Caco-2 (cell line): ENCODE data around the gene MFNG. TPM values are rescaled to one million over a fixed set of nuclear protein-coding genes. Genes with fewer than 3 reads are reported as not detected.

Experiments
- BruUV-seq: library from RNA; stranded (reverse); fragments of 400-500 nt; replicated peaks from 2 replicates; lab custom pipeline; 2021; lab: Mats Ljungman, UMichigan
- CTCF ChIA-PET: fragments of 300-600 bp; sonication (Branson Sonifier 250); formaldehyde crosslinking; loops from one replicate; lab custom pipeline; 2022; ENCODE audit warnings: antibody characterized with exemption; lab: Charles Lee
- POLR2A ChIA-PET: fragments of 300-600 bp; sonication (Branson Sonifier 250); formaldehyde crosslinking; loops from one replicate; lab custom pipeline; 2022; ENCODE audit warnings: antibody characterized with exemption; lab: Charles Lee
- DNase-seq, 2 experiments: peaks; one replicate each; pipeline versions ENCODE4 v3.0.0 to v3.0.0-alpha.2; 2020 to 2022
- H3K27me3 ChIP-seq: replicated peaks from 2 replicates; pipeline ENCODE4 v1.6.0; 2011; ENCODE audit warnings: low read length; ENCODE audit not compliant: control insufficient read depth, insufficient read depth
- H3K36me3 ChIP-seq: 2 replicates; pipeline ENCODE4 v1.5.1; 2011; ENCODE audit warnings: low read length; ENCODE audit not compliant: control insufficient read depth, insufficient read depth
- H3K4me1 ChIP-seq: fragments of 250-450 bp; sonication (Bioruptor Pico); 2 replicates; pipeline ENCODE4 v1.5.1; 2020; ENCODE audit warnings: mild to moderate bottlenecking
- H3K4me3 ChIP-seq: 2 replicates; pipeline ENCODE4 v1.5.1; 2011; ENCODE audit warnings: low read depth, mild to moderate bottlenecking, control low read depth, low read length
- H3K9me3 ChIP-seq: fragments of 250-450 bp; sonication (Bioruptor Pico); 2 replicates; pipeline ENCODE4 v1.5.1; 2020; ENCODE audit warnings: mild to moderate bottlenecking, moderate library complexity
- H3K27ac Mint-ChIP-seq: one replicate; pipeline ENCODE4 v1.8.0; 2022; ENCODE audit warnings: mixed read lengths; ENCODE audit not compliant: unreplicated experiment
- H3K27me3 Mint-ChIP-seq: one replicate; pipeline ENCODE4 v1.8.0; 2022; ENCODE audit warnings: mixed read lengths; ENCODE audit not compliant: insufficient read depth, unreplicated experiment
- H3K36me3 Mint-ChIP-seq: one replicate; pipeline ENCODE4 v1.8.0; 2022; ENCODE audit warnings: mild to moderate bottlenecking, mixed read lengths; ENCODE audit not compliant: insufficient read depth, unreplicated experiment
- H3K4me1 Mint-ChIP-seq: one replicate; pipeline ENCODE4 v1.8.0; 2022; ENCODE audit warnings: low read depth, mixed read lengths; ENCODE audit not compliant: unreplicated experiment
- H3K4me3 Mint-ChIP-seq: one replicate; pipeline ENCODE4 v1.8.0; 2022; ENCODE audit warnings: mild to moderate bottlenecking, moderate library complexity, mixed read lengths; ENCODE audit not compliant: unreplicated experiment
- H3K9me3 Mint-ChIP-seq: one replicate; pipeline ENCODE4 v1.8.0; 2022; ENCODE audit warnings: mixed read lengths; ENCODE audit not compliant: unreplicated experiment
- CTCF ChIP-seq, 2 experiments: fragments of 200-600 bp in 1 of 2; IDR thresholded peaks; 1 replicate in 1 of 2; 2 replicates in 1 of 2; pipeline versions ENCODE4 v1.5.1 to v1.8.0; 2011 to 2022; ENCODE audit warnings: antibody characterized with exemption in 1 of 2, control low read depth in 1 of 2, inconsistent platforms in 1 of 2, low read depth in 1 of 2, low read length in 1 of 2, mild to moderate bottlenecking in 1 of 2, moderate library complexity in 1 of 2; ENCODE audit not compliant: insufficient read depth in 1 of 2, severe bottlenecking in 1 of 2, unreplicated experiment in 1 of 2
- intact Hi-C: fragments of 100-400 bp; cut with micrococcal nuclease; formaldehyde crosslinking; loops from one replicate; pipeline ENCODE4 v1.10.0; 2022; ENCODE audit not compliant: unreplicated experiment
- total RNA-seq: library from RNA; stranded (reverse); gene quantifications from 2 replicates; pipeline ENCODE4 v1.2.3, GENCODE V29; 2022

Gene MFNG
- total RNA-seq, 1 experiment from 2014 or later: 3.6 TPM

- intact Hi-C loops: no loop called here
- no peaks in the 10 kb centered on the region for H3K36me3 Mint-ChIP-seq
- no peak overlapping the region for H3K4me3 Mint-ChIP-seq
- TF ChIP-seq CTCF (IDR thresholded peaks at IDR 0.05; ENCODE audit: insufficient read depth in 1 of 2, low read depth in 1 of 2, low read length in 1 of 2, severe bottlenecking in 1 of 2, unreplicated experiment in 1 of 2): no peak
- H3K4me1 Mint-ChIP-seq: no peaks in the 10 kb centered on the region
- Histone ChIP-seq H3K4me1 (no peaks in the 10 kb centered on the region), H3K9me3 (no peaks in the 10 kb centered on the region), H3K4me3 (no peak overlapping the region), H3K36me3 (no peaks in the 10 kb centered on the region), H3K27me3 (no peaks in the 10 kb centered on the region)
- CTCF ChIA-PET: no interaction called here
- no peak overlapping the region for H3K27ac Mint-ChIP-seq
- H3K27me3 Mint-ChIP-seq: no peaks in the 10 kb centered on the region
- no peaks in the 10 kb centered on the region for H3K9me3 Mint-ChIP-seq
- BruUV-seq: no TSS peak
- DNase-seq: no peak
- POLR2A ChIA-PET: no interaction called here
Observed at GRCh38 chr22:37464181-37464580, 22.0 kb downstream of the MFNG start.

GRCh38 chr22:37462983-37463382 is 23.2 kb downstream of the MFNG start:
- intact Hi-C loops: no loop called here
- H3K4me3 ChIP-seq: no peak overlapping the region
- Mint-ChIP-seq H3K4me1 (no peaks in the 10 kb centered on the region), H3K4me3 (no peak overlapping the region), H3K36me3 (no peaks in the 10 kb centered on the region), H3K27me3 (no peaks in the 10 kb centered on the region), H3K9me3 (no peaks in the 10 kb centered on the region), H3K27ac (no peak overlapping the region)
- H3K27me3 ChIP-seq: no peaks in the 10 kb centered on the region
- no peaks in the 10 kb centered on the region for H3K36me3 ChIP-seq
- ChIA-PET CTCF (no interaction called here), POLR2A (no interaction called here)
- no peaks in the 10 kb centered on the region for H3K4me1 ChIP-seq
- no peak for TF ChIP-seq CTCF (IDR thresholded peaks at IDR 0.05; ENCODE audit: insufficient read depth in 1 of 2, low read depth in 1 of 2, low read length in 1 of 2, severe bottlenecking in 1 of 2, unreplicated experiment in 1 of 2)
- DNase-seq: peak in 1 of 2 experiments; percentile 66
- no peaks in the 10 kb centered on the region for H3K9me3 ChIP-seq
- no TSS peak for BruUV-seq

DNA sequence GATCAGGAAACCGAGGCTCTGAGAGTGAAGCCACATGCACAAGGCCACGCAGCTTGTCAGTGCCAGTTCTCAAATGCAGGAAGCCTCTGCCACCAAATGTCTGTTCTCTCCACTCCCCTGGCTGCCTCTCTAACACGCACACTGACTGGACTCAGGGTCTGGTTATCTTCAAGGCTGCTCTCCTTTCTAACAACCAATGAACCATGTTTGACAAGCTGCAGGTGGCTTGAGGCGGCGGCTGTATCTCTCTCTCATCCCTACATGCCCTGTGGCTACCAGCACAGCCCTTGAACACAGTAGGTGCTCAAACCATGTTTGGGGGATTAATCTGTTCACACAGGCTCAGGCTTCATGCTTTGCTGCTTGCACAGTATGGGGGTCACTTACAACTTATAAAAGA is 23.7 kb downstream of the MFNG start:
- Histone ChIP-seq H3K36me3 (no peaks in the 10 kb centered on the region), H3K9me3 (no peaks in the 10 kb centered on the region), H3K4me3 (no peak overlapping the region), H3K27me3 (no peaks in the 10 kb centered on the region), H3K4me1 (peaks cover 1% of the 10 kb centered on the region; the same call in 1 of the 2 replicates)
- ChIA-PET POLR2A (no interaction called here), CTCF (interaction anchor here (0.5 kb wide), 1 partner anchor 48 kb away, joined by 3 read pairs; no protein-coding TSS in a partner anchor)
- Mint-ChIP-seq H3K36me3 (no peaks in the 10 kb centered on the region), H3K9me3 (no peaks in the 10 kb centered on the region), H3K4me3 (no peak overlapping the region), H3K27me3 (no peaks in the 10 kb centered on the region), H3K4me1 (peaks cover 4% of the 10 kb centered on the region), H3K27ac (no peak overlapping the region)
- DNase-seq: no peak
- no peak for TF ChIP-seq CTCF (IDR thresholded peaks at IDR 0.05; ENCODE audit: insufficient read depth in 1 of 2, low read depth in 1 of 2, low read length in 1 of 2, severe bottlenecking in 1 of 2, unreplicated experiment in 1 of 2)
- intact Hi-C loops: no loop called here
- no TSS peak for BruUV-seq
